GM19395 (cell line): Measurements from ENCODE around the gene SETD9.
A peak's percentile ranks its signal among the peaks of the same experiment; 100 is the strongest.

ENCODE experiments used
- ATAC-seq: cut with Tn5 transposase; IDR thresholded peaks from one replicate; pipeline ENCODE4 v1.9.1; 2021; ENCODE audit warnings: mild to moderate bottlenecking, moderate library complexity; ENCODE audit not compliant: unreplicated experiment

The SETD9 gene

GRCh38 chr5:56909294-56910209, at the start of gene SETD9:
Gene SETD9, plus strand, starts transcription at chr5:56909596. Its CDS starts 50 bp downstream, at chr5:56909646.
- peak; percentile 87 for ATAC-seq

GRCh38 chr5:56861893-56862485, 47.4 kb upstream of the SETD9 start:
- ATAC-seq = no peak

- ATAC-seq = no peak
Observed at GRCh38 chr5:56862909-56863308, 46.5 kb upstream of the SETD9 start.

- no peak for ATAC-seq
Observed at GRCh38 chr5:56871777-56872176, 37.6 kb upstream of the SETD9 start.

GRCh38 chr5:56873056-56873455, 36.3 kb upstream of the SETD9 start:
- ATAC-seq = no peak

- no peak for ATAC-seq
Observed at GRCh38 chr5:56876327-56876726, 33.1 kb upstream of the SETD9 start.

- ATAC-seq = no peak
Observed at GRCh38 chr5:56881571-56881970, 27.8 kb upstream of the SETD9 start.

GRCh38 chr5:56893251-56893951, 16.0 kb upstream of the SETD9 start:
- no peak for ATAC-seq

GRCh38 chr5:56896763-56897162, 12.6 kb upstream of the SETD9 start:
- ATAC-seq = no peak

- ATAC-seq = no peak
Observed at GRCh38 chr5:56898213-56898612, 11.2 kb upstream of the SETD9 start.

GRCh38 chr5:56900395-56900794, 9.0 kb upstream of the SETD9 start:
- no peak for ATAC-seq

GRCh38 chr5:56900858-56901578, 8.4 kb upstream of the SETD9 start:
- no peak for ATAC-seq

- peak; percentile 45 for ATAC-seq
Observed at GRCh38 chr5:56908942-56909293, 478 bp upstream of the SETD9 start.

- ATAC-seq = peak; percentile 42
Observed at GRCh38 chr5:56910210-56910965, 992 bp downstream of the SETD9 start.

- ATAC-seq = no peak
Observed at GRCh38 chr5:56913766-56914165, 4.4 kb downstream of the SETD9 start.

- ATAC-seq = no peak
Observed at GRCh38 chr5:56914678-56915077, 5.3 kb downstream of the SETD9 start.

- no peak for ATAC-seq
Observed at GRCh38 chr5:56917534-56917933, 8.1 kb downstream of the SETD9 start.

GRCh38 chr5:56918054-56918453, 8.7 kb downstream of the SETD9 start:
- no peak for ATAC-seq

GRCh38 chr5:56919942-56920662, 10.7 kb downstream of the SETD9 start:
- no peak for ATAC-seq

- no peak for ATAC-seq
Observed at GRCh38 chr5:56922922-56923321, 13.5 kb downstream of the SETD9 start.
